ENCODE data around the gene SUMO2.

DNA sequence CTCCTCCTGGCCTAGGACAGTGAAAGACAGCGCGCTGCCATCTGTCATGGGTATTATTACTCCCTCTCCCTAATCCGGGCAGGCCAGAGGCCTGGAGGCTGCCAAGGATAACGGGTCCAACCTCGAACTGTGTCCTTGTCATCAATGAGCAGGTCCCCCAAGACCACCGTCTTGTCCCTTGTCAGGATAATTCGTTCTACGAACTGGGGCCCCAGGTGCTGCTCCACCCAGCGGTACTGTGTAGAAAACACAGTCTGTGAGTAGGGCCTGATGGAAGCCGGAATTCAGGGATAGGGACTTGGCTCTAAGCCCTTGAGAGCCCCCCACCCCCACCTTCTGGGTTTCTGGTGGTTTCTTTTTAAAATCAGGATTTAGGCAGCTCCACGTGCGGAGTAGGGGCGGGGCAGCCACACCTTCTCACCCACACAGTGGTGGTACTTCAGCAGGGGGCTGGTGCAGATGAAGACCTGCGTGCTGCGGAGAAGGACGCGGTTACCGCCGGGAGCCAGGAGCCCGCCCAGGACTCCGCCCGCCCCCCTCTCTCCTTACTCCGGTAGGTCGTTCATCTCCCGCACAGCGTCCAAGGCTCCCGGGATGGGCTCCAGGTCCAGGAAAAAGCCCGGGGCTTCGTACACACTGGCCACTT, 52.0 kb downstream of the SUMO2 start:
- TF ChIP-seq, protein P1, sequence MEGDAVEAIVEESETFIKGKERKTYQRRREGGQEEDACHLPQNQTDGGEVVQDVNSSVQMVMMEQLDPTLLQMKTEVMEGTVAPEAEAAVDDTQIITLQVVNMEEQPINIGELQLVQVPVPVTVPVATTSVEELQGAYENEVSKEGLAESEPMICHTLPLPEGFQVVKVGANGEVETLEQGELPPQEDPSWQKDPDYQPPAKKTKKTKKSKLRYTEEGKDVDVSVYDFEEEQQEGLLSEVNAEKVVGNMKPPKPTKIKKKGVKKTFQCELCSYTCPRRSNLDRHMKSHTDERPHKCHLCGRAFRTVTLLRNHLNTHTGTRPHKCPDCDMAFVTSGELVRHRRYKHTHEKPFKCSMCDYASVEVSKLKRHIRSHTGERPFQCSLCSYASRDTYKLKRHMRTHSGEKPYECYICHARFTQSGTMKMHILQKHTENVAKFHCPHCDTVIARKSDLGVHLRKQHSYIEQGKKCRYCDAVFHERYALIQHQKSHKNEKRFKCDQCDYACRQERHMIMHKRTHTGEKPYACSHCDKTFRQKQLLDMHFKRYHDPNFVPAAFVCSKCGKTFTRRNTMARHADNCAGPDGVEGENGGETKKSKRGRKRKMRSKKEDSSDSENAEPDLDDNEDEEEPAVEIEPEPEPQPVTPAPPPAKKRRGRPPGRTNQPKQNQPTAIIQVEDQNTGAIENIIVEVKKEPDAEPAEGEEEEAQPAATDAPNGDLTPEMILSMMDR (IDR thresholded peaks at IDR 0.05) = peak in 1 of 3 donors; percentile 37
- TF ChIP-seq POLR2A (IDR thresholded peaks at IDR 0.05) (no peak), EP300 (IDR thresholded peaks at IDR 0.05) (no peak)

All from ovary (tissue), 3 donors.